Caco-2 (cell line): Measurements from ENCODE around the gene KRT3. TPM values are rescaled to one million over a fixed set of nuclear protein-coding genes. Genes with fewer than 3 reads are reported as not detected.

Experiments
- BruUV-seq: library from RNA; stranded (reverse); fragments of 400-500 nt; replicated peaks from 2 replicates; lab custom pipeline; 2021; lab: Mats Ljungman, UMichigan
- CTCF ChIA-PET: fragments of 300-600 bp; sonication (Branson Sonifier 250); formaldehyde crosslinking; loops from one replicate; lab custom pipeline; 2022; ENCODE audit warnings: antibody characterized with exemption; lab: Charles Lee
- POLR2A ChIA-PET: fragments of 300-600 bp; sonication (Branson Sonifier 250); formaldehyde crosslinking; loops from one replicate; lab custom pipeline; 2022; ENCODE audit warnings: antibody characterized with exemption; lab: Charles Lee
- DNase-seq, 2 experiments: peaks; one replicate each; pipeline versions ENCODE4 v3.0.0 to v3.0.0-alpha.2; 2020 to 2022
- H3K27me3 ChIP-seq: replicated peaks from 2 replicates; pipeline ENCODE4 v1.6.0; 2011; ENCODE audit warnings: low read length; ENCODE audit not compliant: control insufficient read depth, insufficient read depth
- H3K36me3 ChIP-seq: 2 replicates; pipeline ENCODE4 v1.5.1; 2011; ENCODE audit warnings: low read length; ENCODE audit not compliant: control insufficient read depth, insufficient read depth
- H3K4me1 ChIP-seq: fragments of 250-450 bp; sonication (Bioruptor Pico); 2 replicates; pipeline ENCODE4 v1.5.1; 2020; ENCODE audit warnings: mild to moderate bottlenecking
- H3K4me3 ChIP-seq: 2 replicates; pipeline ENCODE4 v1.5.1; 2011; ENCODE audit warnings: low read depth, mild to moderate bottlenecking, control low read depth, low read length
- H3K9me3 ChIP-seq: fragments of 250-450 bp; sonication (Bioruptor Pico); 2 replicates; pipeline ENCODE4 v1.5.1; 2020; ENCODE audit warnings: mild to moderate bottlenecking, moderate library complexity
- H3K27ac Mint-ChIP-seq: one replicate; pipeline ENCODE4 v1.8.0; 2022; ENCODE audit warnings: mixed read lengths; ENCODE audit not compliant: unreplicated experiment
- H3K27me3 Mint-ChIP-seq: one replicate; pipeline ENCODE4 v1.8.0; 2022; ENCODE audit warnings: mixed read lengths; ENCODE audit not compliant: insufficient read depth, unreplicated experiment
- H3K36me3 Mint-ChIP-seq: one replicate; pipeline ENCODE4 v1.8.0; 2022; ENCODE audit warnings: mild to moderate bottlenecking, mixed read lengths; ENCODE audit not compliant: insufficient read depth, unreplicated experiment
- H3K4me1 Mint-ChIP-seq: one replicate; pipeline ENCODE4 v1.8.0; 2022; ENCODE audit warnings: low read depth, mixed read lengths; ENCODE audit not compliant: unreplicated experiment
- H3K4me3 Mint-ChIP-seq: one replicate; pipeline ENCODE4 v1.8.0; 2022; ENCODE audit warnings: mild to moderate bottlenecking, moderate library complexity, mixed read lengths; ENCODE audit not compliant: unreplicated experiment
- H3K9me3 Mint-ChIP-seq: one replicate; pipeline ENCODE4 v1.8.0; 2022; ENCODE audit warnings: mixed read lengths; ENCODE audit not compliant: unreplicated experiment
- CTCF ChIP-seq, 2 experiments: fragments of 200-600 bp in 1 of 2; IDR thresholded peaks; 1 replicate in 1 of 2; 2 replicates in 1 of 2; pipeline versions ENCODE4 v1.5.1 to v1.8.0; 2011 to 2022; ENCODE audit warnings: antibody characterized with exemption in 1 of 2, control low read depth in 1 of 2, inconsistent platforms in 1 of 2, low read depth in 1 of 2, low read length in 1 of 2, mild to moderate bottlenecking in 1 of 2, moderate library complexity in 1 of 2; ENCODE audit not compliant: insufficient read depth in 1 of 2, severe bottlenecking in 1 of 2, unreplicated experiment in 1 of 2
- intact Hi-C: fragments of 100-400 bp; cut with micrococcal nuclease; formaldehyde crosslinking; loops from one replicate; pipeline ENCODE4 v1.10.0; 2022; ENCODE audit not compliant: unreplicated experiment
- total RNA-seq: library from RNA; stranded (reverse); gene quantifications from 2 replicates; pipeline ENCODE4 v1.2.3, GENCODE V29; 2022

Gene KRT3
- total RNA-seq, 1 experiment from 2014 or later = not detected

DNA sequence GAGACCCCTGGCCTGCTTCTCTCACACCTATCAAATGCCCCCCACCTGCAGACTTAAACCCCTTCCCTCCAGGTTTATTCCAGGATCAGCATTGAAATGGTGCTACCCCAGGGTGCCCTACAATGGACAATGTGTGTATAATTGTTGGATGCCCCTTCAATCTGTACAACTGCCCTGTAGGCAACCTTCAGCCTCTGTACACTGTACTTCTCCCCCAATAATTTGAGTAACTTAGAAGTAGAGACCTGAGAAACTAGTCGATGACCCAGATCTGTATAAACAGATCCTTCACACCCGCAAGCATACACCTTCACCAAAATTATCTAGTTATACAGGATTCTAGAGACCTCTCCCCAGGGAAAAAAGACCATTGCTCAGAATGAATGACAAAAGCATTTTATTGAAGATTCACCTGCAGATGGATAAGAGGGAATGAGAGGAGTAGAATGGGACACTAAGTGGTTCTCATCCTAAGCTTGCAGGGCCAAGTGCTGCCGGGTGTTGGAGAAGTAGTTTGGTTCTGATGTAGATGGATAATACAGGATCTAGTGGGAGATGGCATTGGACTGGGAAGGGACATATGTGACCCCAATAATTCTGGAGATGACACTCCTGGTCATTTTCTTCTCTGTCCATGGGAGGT, 10.4 kb upstream of the KRT3 start:
- no peaks in the 10 kb centered on the region for H3K36me3 ChIP-seq
- DNase-seq = no peak
- TF ChIP-seq CTCF (IDR thresholded peaks at IDR 0.05; ENCODE audit: insufficient read depth in 1 of 2, low read depth in 1 of 2, low read length in 1 of 2, severe bottlenecking in 1 of 2, unreplicated experiment in 1 of 2) = no peak
- Mint-ChIP-seq H3K9me3 (peaks cover 10% of the 10 kb centered on the region), H3K27me3 (no peaks in the 10 kb centered on the region), H3K36me3 (no peaks in the 10 kb centered on the region), H3K4me3 (no peak overlapping the region), H3K4me1 (peaks cover 6% of the 10 kb centered on the region), H3K27ac (no peak overlapping the region)
- BruUV-seq = no TSS peak
- ChIA-PET CTCF (interaction anchor here (1.2 kb wide), 1 partner anchor 64 kb away, joined by 3 read pairs; no protein-coding TSS in a partner anchor), POLR2A (no interaction called here)
- intact Hi-C loops = no loop called here
- no peak overlapping the region for H3K4me3 ChIP-seq
- H3K9me3 ChIP-seq = no peaks in the 10 kb centered on the region
- no peaks in the 10 kb centered on the region for H3K4me1 ChIP-seq
- H3K27me3 ChIP-seq = no peaks in the 10 kb centered on the region

DNA sequence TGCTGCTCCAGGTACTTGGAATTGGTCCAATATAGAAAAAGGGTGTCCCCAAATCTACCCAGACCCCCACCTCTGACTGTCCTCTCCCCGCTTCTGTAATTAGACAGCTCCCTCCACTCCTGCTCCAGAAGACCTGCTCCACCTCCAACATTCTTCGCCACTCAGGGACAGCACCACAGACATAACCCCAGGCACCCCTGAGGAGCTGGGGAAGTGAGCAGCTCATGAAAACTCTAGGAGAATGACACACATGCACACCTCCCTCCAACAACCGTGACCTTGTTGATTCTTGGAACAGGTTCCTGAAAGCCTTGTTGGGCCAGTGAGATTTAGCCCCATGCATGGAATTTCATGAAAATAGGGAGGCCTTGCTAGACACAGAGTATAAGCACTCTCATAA, 9.8 kb upstream of the KRT3 start:
- TF ChIP-seq CTCF (IDR thresholded peaks at IDR 0.05; ENCODE audit: insufficient read depth in 1 of 2, low read depth in 1 of 2, low read length in 1 of 2, severe bottlenecking in 1 of 2, unreplicated experiment in 1 of 2) = no peak
- H3K9me3 Mint-ChIP-seq = peaks cover 10% of the 10 kb centered on the region
- Histone ChIP-seq H3K4me3 (no peak overlapping the region), H3K27me3 (no peaks in the 10 kb centered on the region), H3K36me3 (no peaks in the 10 kb centered on the region), H3K4me1 (0 out of 2 replicates have a peak, but pooled peaks cover under 1% of the 10 kb centered on the region), H3K9me3 (no peaks in the 10 kb centered on the region)
- no peaks in the 10 kb centered on the region for H3K36me3 Mint-ChIP-seq
- ChIA-PET POLR2A (no interaction called here), CTCF (interaction anchor here (1.2 kb wide), 1 partner anchor 65 kb away, joined by 3 read pairs; no protein-coding TSS in a partner anchor)
- BruUV-seq = no TSS peak
- no peak for DNase-seq
- intact Hi-C loops = no loop called here
- no peak overlapping the region for H3K4me3 Mint-ChIP-seq
- no peaks in the 10 kb centered on the region for H3K27me3 Mint-ChIP-seq
- H3K27ac Mint-ChIP-seq = no peak overlapping the region
- peaks cover 10% of the 10 kb centered on the region for H3K4me1 Mint-ChIP-seq

GRCh38 chr12:52805000-52805399, 9.1 kb upstream of the KRT3 start:
- TF ChIP-seq CTCF (IDR thresholded peaks at IDR 0.05; ENCODE audit: insufficient read depth in 1 of 2, low read depth in 1 of 2, low read length in 1 of 2, severe bottlenecking in 1 of 2, unreplicated experiment in 1 of 2) = no peak
- intact Hi-C loops = no loop called here
- Histone ChIP-seq H3K9me3 (no peaks in the 10 kb centered on the region), H3K27me3 (no peaks in the 10 kb centered on the region), H3K36me3 (no peaks in the 10 kb centered on the region), H3K4me3 (no peak overlapping the region), H3K4me1 (peaks cover 6% of the 10 kb centered on the region; the same call in 1 of the 2 replicates)
- ChIA-PET CTCF (interaction anchor here (0.5 kb wide), 1 partner anchor 344 kb away, joined by 3 read pairs; no protein-coding TSS in a partner anchor), POLR2A (interaction anchor here (0.6 kb wide), 1 partner anchor 9 kb away, joined by 3 read pairs; no protein-coding TSS in a partner anchor)
- Mint-ChIP-seq H3K27me3 (no peaks in the 10 kb centered on the region), H3K4me3 (no peak overlapping the region), H3K4me1 (peaks cover 14% of the 10 kb centered on the region), H3K9me3 (peaks cover 10% of the 10 kb centered on the region), H3K27ac (no peak overlapping the region), H3K36me3 (no peaks in the 10 kb centered on the region)
- DNase-seq = no peak
- BruUV-seq = no TSS peak
